Measurements from ENCODE around the gene MED6.

Gene MED6

GRCh38 chr14:70600382-70601157, at the start of gene MED6:
TSS of gene MED6 (minus strand) at chr14:70600655. CDS start at chr14:70600637, 18 bp downstream.
- no peak for FAIRE-seq

- FAIRE-seq, result no peak
These were observed 49.3 kb upstream of the MED6 start for GRCh38 chr14:70649803-70650202.

GRCh38 chr14:70648346-70648745, 47.9 kb upstream of the MED6 start:
- no peak for FAIRE-seq

- FAIRE-seq, result no peak
These were observed 46.2 kb upstream of the MED6 start for GRCh38 chr14:70646705-70647104.

- no peak for FAIRE-seq
These were observed 45.4 kb upstream of the MED6 start for GRCh38 chr14:70645892-70646291.

GRCh38 chr14:70643967-70644366, 43.5 kb upstream of the MED6 start:
- FAIRE-seq, result no peak

GRCh38 chr14:70642303-70643235, 42.1 kb upstream of the MED6 start:
- no peak for FAIRE-seq

GRCh38 chr14:70641548-70642302, 41.3 kb upstream of the MED6 start, which contains the start of gene TTC9:
TSS of gene TTC9 (plus strand) at chr14:70641916. CDS start at chr14:70642130, 214 bp downstream.
- no peak for FAIRE-seq

- FAIRE-seq, result no peak
These were observed 40.6 kb upstream of the MED6 start for GRCh38 chr14:70640938-70641547.

GRCh38 chr14:70638416-70638815, 38.0 kb upstream of the MED6 start:
- no peak for FAIRE-seq

GRCh38 chr14:70635971-70636595, 35.6 kb upstream of the MED6 start:
- no peak for FAIRE-seq

GRCh38 chr14:70631948-70632347, 31.5 kb upstream of the MED6 start:
- FAIRE-seq, result no peak

GRCh38 chr14:70624972-70625371, 24.5 kb upstream of the MED6 start:
- no peak for FAIRE-seq

- no peak for FAIRE-seq
These were observed 21.8 kb upstream of the MED6 start for GRCh38 chr14:70622111-70622712.

- no peak for FAIRE-seq
These were observed 19.3 kb upstream of the MED6 start for GRCh38 chr14:70619708-70620107.

- FAIRE-seq, result no peak
These were observed 17.9 kb upstream of the MED6 start for GRCh38 chr14:70618314-70618713.

- FAIRE-seq, result no peak
These were observed 16.2 kb upstream of the MED6 start for GRCh38 chr14:70616646-70617045.

GRCh38 chr14:70611216-70611615, 10.8 kb upstream of the MED6 start:
- FAIRE-seq, result no peak

- no peak for FAIRE-seq
These were observed 1.8 kb upstream of the MED6 start for GRCh38 chr14:70602254-70602653.

GRCh38 chr14:70601162-70601561, 707 bp upstream of the MED6 start:
- FAIRE-seq, result no peak

GRCh38 chr14:70599345-70599744, 1.1 kb downstream of the MED6 start:
- no peak for FAIRE-seq

- FAIRE-seq, result no peak
These were observed 2.7 kb downstream of the MED6 start for GRCh38 chr14:70597731-70598130.
